HG02852 (cell line): ENCODE measurements around the gene CYBA.
"Not testable (repeated sequence)": the region's sequence is repeated elsewhere in the genome, so short reads cannot be mapped to it uniquely, and the experiment has no call there.

Experiments used
- ATAC-seq: cut with Tn5 transposase; IDR thresholded peaks from one replicate; pipeline ENCODE4 v1.9.1; 2021; ENCODE audit warnings: mild to moderate bottlenecking, moderate library complexity; ENCODE audit not compliant: unreplicated experiment

The CYBA gene

DNA sequence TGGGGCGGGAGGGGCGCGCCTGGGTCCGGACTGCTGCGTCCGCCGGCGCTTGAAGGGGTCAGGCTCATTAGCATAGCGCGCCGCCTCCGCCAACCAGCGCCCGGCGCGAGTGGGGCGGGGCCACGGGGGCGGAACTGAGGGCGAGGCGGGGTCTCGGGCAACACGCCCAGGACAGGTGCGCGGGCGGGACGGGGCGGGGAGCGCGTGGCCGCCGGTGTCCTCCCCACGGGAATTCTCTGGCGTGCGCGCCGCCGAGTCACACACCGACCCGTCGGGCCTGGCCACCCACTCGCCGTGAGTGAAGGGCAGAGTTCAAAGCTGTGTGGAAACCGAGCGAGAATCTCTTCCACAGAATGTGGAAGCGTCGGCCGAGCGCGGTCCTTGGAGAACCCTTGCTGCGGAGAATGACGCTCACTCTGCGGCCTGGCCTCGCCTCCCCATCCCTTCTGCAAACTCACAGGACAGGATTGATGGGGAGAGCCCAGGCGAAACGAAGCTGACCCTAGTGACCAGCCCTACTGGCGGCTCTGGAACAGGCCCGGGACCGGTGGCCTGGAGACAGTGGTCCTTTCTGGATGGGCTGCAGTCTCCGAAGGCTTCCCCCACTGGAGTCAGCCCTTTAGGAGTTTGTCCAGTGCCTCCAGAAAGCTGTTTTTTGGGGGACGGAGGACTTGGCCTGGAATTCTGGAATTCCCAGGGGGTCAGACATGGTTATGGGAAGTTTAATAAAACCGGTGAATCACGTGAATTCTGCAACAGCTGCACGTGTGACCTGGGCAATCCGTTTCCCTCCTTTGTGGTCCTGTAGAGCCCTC lies 35.8 kb upstream of the CYBA start, which contains the start of gene SNAI3:
Gene SNAI3, minus strand, starts transcription at position 69 of the 815 bp plus-strand sequence. CDS start 101 bp downstream, outside the sequence.
- ATAC-seq, result peak; percentile 52

DNA sequence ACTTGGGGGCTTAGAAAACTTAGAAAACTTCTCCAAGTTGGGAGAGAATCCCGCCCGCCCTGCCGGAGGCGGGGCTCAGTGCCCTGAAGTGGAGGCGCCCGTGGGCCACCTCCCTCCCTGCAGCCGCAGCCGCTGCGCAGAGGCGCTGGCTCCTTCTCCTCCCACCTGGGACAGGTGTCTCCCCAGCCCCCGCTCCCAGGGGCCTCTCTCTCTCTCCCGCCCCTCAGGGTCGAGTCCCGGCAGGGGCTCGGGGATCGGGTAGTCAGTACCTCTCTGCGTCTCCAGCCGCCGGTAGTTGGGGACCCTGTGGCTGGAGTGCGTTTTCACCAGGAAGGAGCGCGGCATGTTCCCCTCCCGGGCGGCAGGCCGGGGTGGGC lies 35.2 kb upstream of the CYBA start:
- peak; percentile 4 for ATAC-seq

DNA sequence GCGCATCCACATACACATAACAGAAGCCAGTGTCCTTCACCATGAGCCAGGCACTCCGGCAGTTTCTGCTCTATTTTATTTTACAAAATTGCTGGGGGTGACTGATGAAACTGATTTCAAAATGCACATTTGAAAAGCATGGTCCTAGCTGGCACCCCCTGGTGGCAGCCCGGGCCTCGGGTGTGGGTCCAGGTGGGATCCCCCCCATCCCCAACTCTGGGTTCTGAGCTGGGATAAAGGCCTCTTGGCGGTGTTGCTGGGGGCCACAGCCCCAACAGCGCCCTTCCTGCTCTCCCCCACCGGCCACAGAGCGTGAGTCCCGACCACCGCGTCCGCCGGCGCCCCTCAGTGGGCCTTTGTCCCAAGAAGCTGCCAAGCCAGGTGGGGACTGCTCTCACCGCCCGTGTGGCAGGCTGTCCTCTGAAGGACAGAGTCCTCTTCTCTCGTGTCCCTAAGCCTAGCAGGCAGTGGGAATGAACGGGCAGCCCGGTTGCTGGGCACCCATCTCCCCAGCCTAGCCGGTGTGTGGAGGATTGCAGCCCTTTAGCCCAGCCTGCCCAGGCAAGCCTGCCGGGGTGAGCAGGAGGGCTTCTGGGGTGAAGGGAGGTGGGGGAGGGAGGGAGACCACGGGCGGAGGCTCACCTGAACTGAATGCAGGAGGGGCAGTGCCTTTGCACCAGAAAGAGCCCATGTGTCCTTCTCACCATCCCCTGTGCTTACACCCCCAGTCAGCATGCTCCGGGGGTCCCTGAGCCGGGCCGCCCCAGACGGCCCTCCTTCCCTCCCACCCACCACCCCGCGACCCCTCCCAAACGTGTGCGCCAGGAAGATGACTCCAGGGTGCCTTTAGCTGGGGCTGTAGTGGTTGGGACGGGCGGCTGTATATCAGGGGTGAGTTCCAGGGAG lies 34.6 kb upstream of the CYBA start:
- no peak for ATAC-seq

DNA sequence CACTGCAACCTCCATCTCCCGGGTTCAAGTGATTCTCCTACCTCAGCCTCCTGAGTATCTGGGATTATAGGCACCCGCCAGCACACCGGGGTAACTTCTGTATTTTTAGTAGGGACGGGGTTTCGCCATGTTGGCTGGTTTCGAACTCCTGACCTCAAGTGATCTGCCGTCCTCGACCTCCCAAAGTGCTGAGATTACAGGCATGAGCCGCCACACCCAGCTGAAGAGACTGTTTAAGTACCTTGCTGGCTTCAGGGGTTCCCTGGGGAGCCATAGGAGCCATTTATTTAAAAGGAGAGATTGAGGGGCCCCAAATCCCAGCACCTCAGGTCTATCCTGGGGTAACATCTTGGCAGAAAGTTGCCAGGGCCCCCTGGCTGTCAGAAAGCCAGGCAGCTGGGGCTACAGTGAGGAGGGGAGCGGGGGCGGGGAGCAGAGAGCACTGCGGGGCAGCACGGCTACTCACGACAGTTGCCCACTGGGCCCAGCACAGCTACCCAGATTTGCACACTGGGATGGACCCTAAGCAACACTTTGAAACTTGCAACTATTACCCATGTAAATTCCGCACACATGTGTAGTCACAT lies 33.8 kb upstream of the CYBA start:
- no peak for ATAC-seq

GRCh38 chr16:88681709-88682451 lies 31.0 kb upstream of the CYBA start:
- ATAC-seq, result peak; percentile 74

DNA sequence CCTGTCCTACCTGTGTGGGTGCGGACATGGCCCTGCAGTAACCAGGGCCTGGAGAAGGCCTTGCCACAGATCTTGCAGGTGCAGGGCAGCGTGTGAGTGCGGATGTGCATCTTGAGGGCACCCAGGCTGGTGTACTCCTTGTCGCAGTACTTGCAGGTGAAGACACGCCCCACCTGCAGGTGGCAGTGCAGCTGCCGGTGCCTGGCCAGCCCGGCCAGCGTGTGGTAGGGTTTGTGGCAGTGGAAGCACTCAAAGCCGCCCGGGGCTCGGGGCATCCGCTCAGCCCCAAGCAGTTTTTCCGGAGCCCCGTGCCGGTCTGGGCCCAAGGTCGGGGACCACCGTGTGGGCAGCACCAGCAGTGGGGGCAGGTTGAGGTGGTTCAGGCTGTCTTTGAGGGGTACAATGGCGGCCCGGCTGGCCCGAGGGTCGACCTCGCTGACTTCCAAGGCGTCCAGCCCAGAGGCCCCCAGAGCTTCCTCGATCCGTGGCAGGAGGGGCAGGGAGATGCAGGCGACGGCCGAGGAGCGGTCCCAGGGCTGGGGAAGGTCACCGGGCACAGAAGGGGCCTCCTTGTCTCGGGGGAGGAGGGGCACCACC lies 30.3 kb upstream of the CYBA start:
- ATAC-seq, result peak; percentile 6

GRCh38 chr16:88680554-88681083 lies 29.8 kb upstream of the CYBA start:
- ATAC-seq, result no peak

DNA sequence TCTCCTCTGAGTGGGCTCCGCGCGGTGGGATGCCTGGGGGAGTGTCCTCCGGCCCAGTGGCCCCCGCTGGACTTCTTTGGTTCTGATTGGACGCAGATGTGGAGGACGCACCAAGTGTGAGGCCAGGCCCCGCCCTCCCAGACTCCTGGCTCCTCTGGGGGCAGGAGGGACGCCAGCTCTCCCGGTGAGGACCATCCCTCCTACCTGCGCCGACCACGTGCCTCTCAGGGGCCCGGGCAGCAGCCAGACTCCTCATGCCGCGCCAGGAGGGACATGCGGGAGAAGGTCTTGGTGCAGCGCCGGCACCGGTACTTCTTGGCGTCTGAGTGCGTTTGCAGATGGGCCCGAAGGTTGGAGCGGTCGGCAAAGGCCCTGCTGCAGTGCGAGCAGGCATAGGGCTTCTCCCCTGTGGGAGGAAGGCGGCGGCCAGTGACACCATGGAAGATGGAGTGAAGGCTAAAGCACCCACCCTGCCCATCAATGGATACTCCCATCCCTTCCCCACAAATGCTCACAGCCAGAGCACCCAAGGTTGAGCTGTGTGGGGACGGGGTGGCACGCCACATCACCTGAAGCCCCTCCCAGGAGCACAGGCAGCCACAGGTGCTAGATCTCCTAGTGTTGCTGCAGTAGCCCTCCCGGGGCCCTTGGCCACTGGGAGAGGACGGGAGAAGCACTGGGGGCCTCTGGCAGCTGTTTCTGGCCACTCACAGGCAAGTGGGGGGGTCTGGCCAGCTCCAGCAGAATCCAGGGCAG lies 27.5 kb upstream of the CYBA start:
- no peak for ATAC-seq

DNA sequence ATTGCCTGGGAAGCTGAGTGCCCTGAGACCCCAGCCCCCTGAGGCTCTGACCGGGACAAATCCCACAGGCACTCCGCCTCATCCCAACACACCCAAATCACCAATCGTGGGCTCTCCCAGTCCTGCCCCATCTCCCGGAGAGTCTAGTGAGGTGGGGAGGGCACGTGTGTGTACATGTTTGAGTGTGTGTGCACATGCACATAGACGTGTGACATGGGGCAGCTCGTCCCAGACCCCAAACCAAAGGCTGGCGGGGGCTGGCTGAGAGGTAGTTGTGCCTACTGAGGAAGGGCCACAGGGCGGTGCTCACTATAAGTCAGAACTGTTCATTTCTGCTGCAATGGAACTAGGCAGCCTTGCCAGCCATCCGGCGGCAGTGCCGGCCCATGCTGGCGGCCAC lies 26.9 kb upstream of the CYBA start:
- no peak for ATAC-seq

- no peak for ATAC-seq
These were observed 25.8 kb upstream of the CYBA start for GRCh38 chr16:88676502-88677242.

GRCh38 chr16:88673716-88674379 lies 23.0 kb upstream of the CYBA start:
- ATAC-seq, result peak; percentile 66

GRCh38 chr16:88672776-88673175 lies 21.9 kb upstream of the CYBA start:
- ATAC-seq, result no peak

DNA sequence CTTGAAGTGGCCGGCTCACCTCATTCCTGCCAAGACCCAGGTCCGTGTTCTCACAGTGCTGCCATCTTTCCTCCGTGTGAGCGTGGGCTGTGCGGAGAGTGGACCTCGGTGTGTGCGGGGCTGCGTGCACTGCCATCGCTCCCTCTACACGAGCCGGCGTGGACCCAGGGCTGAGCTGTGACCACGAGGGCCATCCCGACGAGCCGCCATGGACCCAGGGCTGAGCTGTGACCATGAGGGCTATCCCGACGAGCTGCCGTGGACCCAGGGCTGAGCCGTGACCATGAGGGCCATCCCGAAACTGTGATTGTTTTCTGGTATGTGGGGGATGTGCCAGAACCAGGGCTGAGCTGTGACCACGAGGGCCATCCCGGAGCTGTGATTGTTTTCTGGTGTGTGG lies 21.0 kb upstream of the CYBA start:
- no peak for ATAC-seq

- no peak for ATAC-seq
These were observed 19.1 kb upstream of the CYBA start for GRCh38 chr16:88669980-88670379.

DNA sequence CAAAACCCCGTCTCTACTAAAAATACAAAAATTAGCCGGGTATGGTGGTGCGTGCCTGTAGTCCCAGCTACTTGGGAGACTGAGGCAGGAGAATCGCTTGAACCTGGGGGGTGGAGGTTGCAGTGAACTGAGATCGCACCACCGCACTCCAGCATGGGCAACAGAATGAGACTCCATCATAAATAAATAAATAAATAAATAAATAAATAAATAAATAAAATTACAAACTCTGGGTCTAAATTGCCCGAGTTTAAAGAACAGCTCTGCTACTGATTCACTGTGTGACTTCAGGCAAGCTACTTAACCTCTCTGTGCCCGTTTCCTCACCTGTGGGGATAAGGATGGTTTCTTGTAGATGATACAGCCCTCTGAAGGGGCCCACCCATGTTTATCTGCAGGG lies 18.6 kb upstream of the CYBA start:
- ATAC-seq, result not testable (repeated sequence)

DNA sequence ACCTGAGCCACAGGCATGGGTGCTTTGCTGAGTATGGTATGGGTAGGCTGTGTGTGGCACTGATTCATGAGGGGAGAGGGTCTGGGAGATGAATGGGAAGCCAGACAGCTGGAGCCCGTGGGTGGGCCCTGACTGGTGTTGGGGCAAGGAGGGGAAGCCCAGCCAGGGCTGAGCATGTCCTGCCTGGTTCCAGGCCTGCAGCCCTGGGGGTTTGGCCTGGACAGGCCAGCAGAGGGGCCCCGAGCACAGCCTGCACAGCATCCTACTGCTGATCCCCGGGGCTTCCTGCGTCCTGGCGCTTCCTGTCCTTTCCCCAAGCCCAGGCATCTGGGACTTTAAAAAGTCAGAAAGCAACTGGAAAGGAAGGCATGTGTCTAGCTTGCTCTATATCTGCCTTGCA lies 16.6 kb upstream of the CYBA start:
- no peak for ATAC-seq

DNA sequence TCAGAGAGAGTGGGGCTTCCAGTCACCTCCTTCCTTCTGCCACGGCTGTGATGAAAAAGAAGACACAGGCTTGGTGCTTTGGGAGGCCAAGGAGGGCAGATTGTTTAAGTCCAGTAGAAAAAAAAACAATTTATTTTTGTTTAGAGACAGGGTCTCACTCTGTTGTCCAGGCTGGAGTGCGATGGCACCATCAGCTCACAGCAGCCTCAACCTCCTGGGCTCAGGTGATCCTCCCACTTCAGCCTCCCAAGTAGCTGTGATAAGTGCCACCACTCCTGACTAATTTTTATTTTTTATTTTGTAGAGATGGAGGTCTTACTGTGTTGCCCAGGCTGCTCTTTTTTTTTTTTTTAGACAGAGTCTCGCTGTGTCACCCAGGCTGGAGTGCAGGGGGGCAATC lies 14.7 kb upstream of the CYBA start:
- ATAC-seq, result no peak

DNA sequence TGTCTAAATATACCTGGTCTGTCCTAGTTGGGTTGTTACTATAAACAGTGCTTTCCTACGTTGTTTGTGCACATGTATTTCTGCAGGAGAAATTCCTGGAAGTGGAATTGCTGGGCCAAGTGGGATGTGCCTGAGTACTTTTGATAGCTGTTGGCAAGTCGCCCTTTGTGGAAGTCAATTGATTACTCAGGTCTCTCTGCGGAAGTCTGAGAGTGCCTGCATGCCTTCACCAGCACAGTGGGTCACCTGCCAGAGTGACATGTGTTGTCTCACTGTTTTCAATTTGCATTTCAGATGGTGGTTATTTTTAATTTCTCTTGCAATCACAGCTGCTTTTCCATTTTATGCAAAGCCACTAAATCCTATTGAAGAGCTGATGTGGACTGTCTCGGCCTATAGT lies 14.3 kb upstream of the CYBA start:
- no peak for ATAC-seq
